SH-SY5Y (cell line): ENCODE measurements around the gene LRRC56.

Experiments used
- GATA2 ChIP-seq: IDR thresholded peaks from 2 replicates; pipeline ENCODE4 v1.6.1; 2011; ENCODE audit warnings: mild to moderate bottlenecking, low read depth, low read length
- GATA3 ChIP-seq: IDR thresholded peaks from 2 replicates; pipeline ENCODE4 v1.6.1; 2011; ENCODE audit warnings: low read depth, mild to moderate bottlenecking, low read length, moderate library complexity

DNA sequence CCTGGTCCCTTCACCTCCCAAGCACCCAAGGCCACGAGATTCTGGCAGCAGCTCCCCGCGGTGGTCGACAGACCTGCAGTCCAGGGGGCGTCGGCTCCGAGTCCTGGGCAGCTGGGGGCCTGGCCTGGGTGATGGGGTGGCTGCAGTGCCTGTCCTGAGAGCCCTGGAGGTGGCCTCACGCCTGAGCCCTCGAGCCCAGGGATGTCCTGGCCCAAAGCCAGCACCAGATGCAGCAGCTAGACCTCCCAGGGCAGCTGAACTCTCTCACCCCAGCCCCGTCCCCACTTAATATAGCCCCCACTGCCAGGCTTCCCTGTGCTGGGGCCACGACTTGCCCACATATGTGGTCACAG lies 16.6 kb downstream of the LRRC56 start:
- TF ChIP-seq GATA2 (no peak), GATA3 (no peak)
